ENCODE results near the gene CCDC85C.

Gene CCDC85C

DNA sequence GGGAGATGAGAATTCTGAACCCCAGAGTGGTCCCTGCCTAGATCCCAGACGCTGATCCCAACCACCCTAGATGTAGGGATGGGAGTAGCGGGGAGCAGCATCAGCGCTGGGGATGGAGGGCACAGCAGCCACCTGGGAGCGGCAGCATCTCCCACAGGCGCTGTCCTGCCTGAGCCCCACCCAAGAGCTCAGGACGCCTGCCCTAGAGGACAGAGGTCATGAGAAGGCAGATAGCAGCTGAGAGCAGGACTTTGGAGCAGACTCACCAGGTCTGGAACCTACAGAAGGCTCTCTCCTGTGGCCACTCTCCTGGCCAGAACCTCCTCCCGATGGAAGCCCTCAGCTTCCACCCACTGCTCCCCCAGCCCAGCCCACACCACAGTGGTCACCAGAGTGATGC, 7.2 kb downstream of the CCDC85C start:
- Histone ChIP-seq H3K4me3 (ENCODE audit: low read length) (no peak overlapping the region), H3K9me3 (ENCODE audit: low read length) (no peaks in the 10 kb centered on the region), H3K4me1 (ENCODE audit: insufficient read depth, low read length) (peaks cover 52% of the 10 kb centered on the region), H3K27me3 (ENCODE audit: insufficient read depth, low read length) (no peaks in the 10 kb centered on the region), H3K36me3 (ENCODE audit: insufficient read depth, low read length) (no peaks in the 10 kb centered on the region), H2AFZ (ENCODE audit: low read depth, low read length) (no peak overlapping the region)

DNA sequence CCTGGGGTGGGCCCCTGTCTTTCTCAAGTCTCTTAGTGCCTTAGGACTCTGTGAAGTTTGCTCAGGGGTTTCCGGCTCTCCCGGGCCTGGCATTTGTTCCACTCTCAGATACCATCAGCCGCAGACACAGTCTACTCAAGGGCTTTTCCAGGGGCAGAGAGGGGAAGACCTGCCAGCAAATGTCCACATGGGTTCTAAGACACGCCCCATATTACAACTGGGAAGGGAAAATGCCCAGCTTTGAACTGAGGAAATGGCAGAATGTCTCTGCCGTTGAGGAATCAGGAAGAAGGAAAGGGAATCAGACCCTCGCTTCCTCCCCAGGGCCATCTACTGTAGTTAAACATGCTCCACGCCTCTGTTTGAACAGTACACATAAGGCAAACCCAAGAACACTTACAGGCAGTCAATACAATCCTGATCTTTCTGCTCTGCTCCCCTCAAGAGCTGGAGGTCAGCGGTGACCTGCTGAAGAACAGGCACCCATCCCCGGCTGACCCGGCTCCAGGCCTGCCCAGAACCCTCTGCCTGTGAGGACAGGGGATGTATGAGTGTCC, 7.9 kb downstream of the CCDC85C start:
- H2AFZ ChIP-seq (ENCODE audit: low read depth, low read length), result no peak overlapping the region
- no peak overlapping the region for H3K4me3 ChIP-seq (ENCODE audit: low read length)
- no peaks in the 10 kb centered on the region for H3K9me3 ChIP-seq (ENCODE audit: low read length)
- peaks cover 47% of the 10 kb centered on the region for H3K4me1 ChIP-seq (ENCODE audit: insufficient read depth, low read length)
- no peaks in the 10 kb centered on the region for H3K36me3 ChIP-seq (ENCODE audit: insufficient read depth, low read length)
- H3K27me3 ChIP-seq (ENCODE audit: insufficient read depth, low read length), result no peaks in the 10 kb centered on the region

GRCh38 chr14:99595524-99595923, 8.5 kb downstream of the CCDC85C start:
- Histone ChIP-seq H3K36me3 (ENCODE audit: insufficient read depth, low read length) (no peaks in the 10 kb centered on the region), H2AFZ (ENCODE audit: low read depth, low read length) (no peak overlapping the region), H3K27me3 (ENCODE audit: insufficient read depth, low read length) (no peaks in the 10 kb centered on the region), H3K4me3 (ENCODE audit: low read length) (no peak overlapping the region), H3K4me1 (ENCODE audit: insufficient read depth, low read length) (peaks cover 47% of the 10 kb centered on the region), H3K9me3 (ENCODE audit: low read length) (no peaks in the 10 kb centered on the region)

- H3K36me3 ChIP-seq (ENCODE audit: insufficient read depth, low read length), result no peaks in the 10 kb centered on the region
- no peak overlapping the region for H3K4me3 ChIP-seq (ENCODE audit: low read length)
- H2AFZ ChIP-seq (ENCODE audit: low read depth, low read length), result no peak overlapping the region
- H3K4me1 ChIP-seq (ENCODE audit: insufficient read depth, low read length), result peaks cover 46% of the 10 kb centered on the region
- H3K27me3 ChIP-seq (ENCODE audit: insufficient read depth, low read length), result no peaks in the 10 kb centered on the region
- no peaks in the 10 kb centered on the region for H3K9me3 ChIP-seq (ENCODE audit: low read length)
Measured at GRCh38 chr14:99595034-99595433, 9.0 kb downstream of the CCDC85C start.

GRCh38 chr14:99593971-99594841, 9.8 kb downstream of the CCDC85C start:
- H3K36me3 ChIP-seq (ENCODE audit: insufficient read depth, low read length), result no peaks in the 10 kb centered on the region
- H3K4me1 ChIP-seq (ENCODE audit: insufficient read depth, low read length), result peaks cover 38% of the 10 kb centered on the region
- no peaks in the 10 kb centered on the region for H3K27me3 ChIP-seq (ENCODE audit: insufficient read depth, low read length)
- H3K9me3 ChIP-seq (ENCODE audit: low read length), result no peaks in the 10 kb centered on the region
- H3K4me3 ChIP-seq (ENCODE audit: low read length), result no peak overlapping the region
- no peak overlapping the region for H2AFZ ChIP-seq (ENCODE audit: low read depth, low read length)

GRCh38 chr14:99592933-99593753, 10.9 kb downstream of the CCDC85C start:
- Histone ChIP-seq H3K4me3 (ENCODE audit: low read length) (no peak overlapping the region), H2AFZ (ENCODE audit: low read depth, low read length) (no peak overlapping the region), H3K36me3 (ENCODE audit: insufficient read depth, low read length) (no peaks in the 10 kb centered on the region), H3K9me3 (ENCODE audit: low read length) (no peaks in the 10 kb centered on the region), H3K4me1 (ENCODE audit: insufficient read depth, low read length) (peaks cover 30% of the 10 kb centered on the region), H3K27me3 (ENCODE audit: insufficient read depth, low read length) (no peaks in the 10 kb centered on the region)

DNA sequence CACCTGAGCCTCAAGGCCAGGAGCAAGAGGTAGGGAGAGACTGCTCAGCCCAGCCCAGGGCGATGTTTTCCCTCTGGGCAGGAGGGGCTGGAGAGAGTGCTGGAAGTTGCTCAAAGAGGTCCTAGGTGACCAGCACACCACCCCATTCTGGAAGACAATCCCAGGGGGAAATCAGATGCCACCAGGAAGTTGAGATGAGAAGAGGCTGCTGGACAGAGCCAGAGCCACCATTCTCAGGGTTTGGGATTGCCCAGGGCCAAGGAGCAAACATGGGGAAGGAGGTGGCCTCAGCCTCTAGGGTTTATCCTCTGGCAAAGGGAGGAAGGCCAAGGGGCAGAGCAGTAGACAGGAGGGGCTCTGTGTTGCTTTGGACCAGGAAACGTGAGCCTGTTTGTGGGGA, 11.6 kb downstream of the CCDC85C start:
- no peaks in the 10 kb centered on the region for H3K27me3 ChIP-seq (ENCODE audit: insufficient read depth, low read length)
- peaks cover 32% of the 10 kb centered on the region for H3K4me1 ChIP-seq (ENCODE audit: insufficient read depth, low read length)
- H3K36me3 ChIP-seq (ENCODE audit: insufficient read depth, low read length), result no peaks in the 10 kb centered on the region
- no peaks in the 10 kb centered on the region for H3K9me3 ChIP-seq (ENCODE audit: low read length)
- no peak overlapping the region for H3K4me3 ChIP-seq (ENCODE audit: low read length)
- H2AFZ ChIP-seq (ENCODE audit: low read depth, low read length), result no peak overlapping the region

DNA sequence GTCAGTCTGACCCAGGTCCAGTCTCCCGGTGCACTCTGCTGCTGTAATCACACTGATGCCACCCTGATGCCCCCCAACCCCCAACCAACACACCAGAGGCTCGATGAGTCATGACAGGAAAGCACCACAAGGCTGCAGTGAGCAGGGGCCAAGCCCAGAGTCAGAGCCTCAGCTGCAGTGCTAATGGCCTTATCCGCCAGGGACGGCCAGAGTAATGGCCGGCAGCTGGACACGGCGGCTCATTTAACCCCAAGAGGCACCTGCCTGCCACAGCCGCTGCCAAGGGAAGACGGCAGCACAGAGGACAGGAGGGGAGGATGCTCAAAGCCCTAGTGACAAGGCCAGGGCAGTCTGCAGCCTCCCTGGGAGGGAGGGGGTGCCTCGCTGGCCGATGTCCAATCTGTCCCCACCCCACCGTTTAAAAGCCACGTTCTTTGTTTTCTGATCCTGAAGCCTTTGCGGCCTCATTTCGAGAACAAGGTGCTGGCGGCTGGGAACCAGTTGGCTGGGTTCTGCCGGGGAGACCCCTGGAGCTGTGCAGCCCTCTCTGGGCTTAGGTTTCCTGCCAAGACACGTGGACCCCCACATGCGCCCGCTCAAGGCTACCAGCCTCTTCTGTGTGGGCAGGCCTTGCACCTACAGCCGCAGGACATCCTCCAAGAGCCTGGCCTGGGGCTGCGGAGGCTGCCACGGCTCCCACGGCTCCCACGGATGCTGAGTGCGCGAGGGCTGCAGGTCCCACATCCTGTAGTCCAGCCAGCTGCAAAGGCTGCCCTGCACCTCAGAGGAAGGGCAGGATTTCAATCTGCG, 13.1 kb downstream of the CCDC85C start:
- no peaks in the 10 kb centered on the region for H3K36me3 ChIP-seq (ENCODE audit: insufficient read depth, low read length)
- no peaks in the 10 kb centered on the region for H3K27me3 ChIP-seq (ENCODE audit: insufficient read depth, low read length)
- no peaks in the 10 kb centered on the region for H3K9me3 ChIP-seq (ENCODE audit: low read length)
- peaks cover 36% of the 10 kb centered on the region for H3K4me1 ChIP-seq (ENCODE audit: insufficient read depth, low read length)
- no peak overlapping the region for H2AFZ ChIP-seq (ENCODE audit: low read depth, low read length)
- H3K4me3 ChIP-seq (ENCODE audit: low read length), result no peak overlapping the region

DNA sequence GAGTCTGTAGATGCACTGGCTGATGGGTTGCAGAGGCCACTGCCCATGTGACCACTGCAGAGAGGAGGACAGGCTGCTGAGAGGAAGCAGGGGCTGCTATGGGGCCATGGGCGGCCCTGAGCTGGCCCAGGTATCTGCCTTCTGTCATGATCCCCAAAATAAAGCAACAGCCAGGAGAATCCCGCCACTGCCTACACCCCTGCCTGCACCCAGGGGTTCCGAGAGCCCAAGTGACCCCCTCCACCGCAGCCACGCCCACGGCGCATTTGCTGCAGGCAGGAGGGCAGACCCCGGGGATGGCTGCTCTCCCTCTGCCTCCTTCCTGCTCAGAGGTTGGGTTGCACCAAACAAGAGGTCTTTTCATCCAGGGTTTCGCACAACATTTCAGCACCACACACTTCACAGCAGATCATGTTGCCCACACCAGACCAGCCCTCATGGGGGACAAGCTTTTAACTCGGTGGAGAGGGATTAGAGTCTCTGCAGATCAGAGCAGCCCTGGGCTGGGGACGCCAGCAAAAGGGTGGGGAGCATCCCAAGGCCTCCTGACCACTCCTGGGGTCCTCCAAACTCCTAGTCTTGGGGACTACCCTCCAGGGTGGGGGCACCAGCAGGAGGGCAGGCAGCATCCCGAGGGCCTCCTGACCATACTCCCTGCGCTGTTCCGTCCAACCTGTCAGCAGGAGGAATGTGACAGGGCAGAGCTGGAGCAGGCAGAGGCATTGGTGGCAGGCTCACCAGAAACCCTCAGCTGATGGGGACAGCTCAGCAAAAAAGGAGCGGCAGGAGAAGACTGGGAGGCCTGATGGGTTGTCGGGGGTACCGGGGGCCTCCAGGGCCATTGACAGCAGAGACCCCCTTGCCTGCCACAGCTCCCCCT, 14.1 kb downstream of the CCDC85C start:
- H3K4me1 ChIP-seq (ENCODE audit: insufficient read depth, low read length), result peaks cover 36% of the 10 kb centered on the region
- H3K36me3 ChIP-seq (ENCODE audit: insufficient read depth, low read length), result no peaks in the 10 kb centered on the region
- H2AFZ ChIP-seq (ENCODE audit: low read depth, low read length), result no peak overlapping the region
- no peaks in the 10 kb centered on the region for H3K9me3 ChIP-seq (ENCODE audit: low read length)
- no peak overlapping the region for H3K4me3 ChIP-seq (ENCODE audit: low read length)
- H3K27me3 ChIP-seq (ENCODE audit: insufficient read depth, low read length), result no peaks in the 10 kb centered on the region

- no peaks in the 10 kb centered on the region for H3K9me3 ChIP-seq (ENCODE audit: low read length)
- H3K27me3 ChIP-seq (ENCODE audit: insufficient read depth, low read length), result no peaks in the 10 kb centered on the region
- H3K4me1 ChIP-seq (ENCODE audit: insufficient read depth, low read length), result peaks cover 36% of the 10 kb centered on the region
- no peak overlapping the region for H3K4me3 ChIP-seq (ENCODE audit: low read length)
- no peaks in the 10 kb centered on the region for H3K36me3 ChIP-seq (ENCODE audit: insufficient read depth, low read length)
- H2AFZ ChIP-seq (ENCODE audit: low read depth, low read length), result no peak overlapping the region
Measured at GRCh38 chr14:99589031-99589441, 15.0 kb downstream of the CCDC85C start.

DNA sequence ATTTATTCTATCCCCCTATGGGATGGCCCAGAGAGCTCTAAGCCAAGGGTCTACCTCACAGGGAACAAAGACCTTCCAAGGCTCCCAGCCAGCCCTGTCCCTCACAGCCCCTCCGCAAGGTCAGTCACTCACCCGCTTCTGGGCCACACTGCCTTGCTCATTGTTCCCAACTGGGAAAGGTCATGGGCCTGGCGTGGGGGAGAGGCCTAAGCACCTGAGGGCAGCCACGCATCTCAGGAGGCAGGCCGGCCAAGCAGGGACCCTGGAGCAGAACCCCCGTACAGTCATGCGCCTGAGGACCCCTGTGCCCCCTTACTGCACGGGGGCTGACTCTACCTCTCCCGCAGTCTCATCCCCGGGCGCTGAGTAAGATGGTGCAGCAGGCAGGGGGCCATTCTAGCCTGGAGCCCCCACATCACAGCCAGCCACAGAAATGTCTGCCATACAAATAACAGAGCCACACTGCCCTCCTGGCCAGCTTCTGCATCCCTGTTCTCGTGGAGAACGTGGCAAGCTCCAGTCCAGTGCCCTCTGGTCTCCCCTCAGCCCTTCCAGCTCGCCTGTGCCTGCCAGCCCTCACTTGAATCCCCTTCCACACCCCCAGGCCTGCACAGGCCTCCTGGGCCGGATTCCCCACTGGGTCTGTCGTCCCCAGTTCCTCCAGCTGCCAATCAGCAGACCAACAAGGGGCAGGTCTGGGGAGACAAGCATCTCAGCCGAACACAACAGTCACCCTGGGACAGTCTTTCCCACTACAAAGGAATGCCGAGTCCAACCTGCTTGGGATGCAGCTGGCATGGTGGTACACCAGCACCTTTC, 16.3 kb downstream of the CCDC85C start:
- H3K9me3 ChIP-seq (ENCODE audit: low read length), result no peaks in the 10 kb centered on the region
- no peak overlapping the region for H2AFZ ChIP-seq (ENCODE audit: low read depth, low read length)
- peaks cover 28% of the 10 kb centered on the region for H3K4me1 ChIP-seq (ENCODE audit: insufficient read depth, low read length)
- H3K36me3 ChIP-seq (ENCODE audit: insufficient read depth, low read length), result no peaks in the 10 kb centered on the region
- H3K4me3 ChIP-seq (ENCODE audit: low read length), result no peak overlapping the region
- H3K27me3 ChIP-seq (ENCODE audit: insufficient read depth, low read length), result no peaks in the 10 kb centered on the region
